Common myeloid progenitor, CD34-positive (primary cell): Measurements from ENCODE around the gene GDF2.

ENCODE experiments used
- CTCF ChIA-PET: fragments of 350-600 bp; sonication (Branson Sonifier 250); formaldehyde crosslinking; loops from one replicate; lab custom pipeline; 2021; ENCODE audit warnings: antibody characterized with exemption; lab: Charles Lee
- POLR2A ChIA-PET: fragments of 350-600 bp; sonication (Branson Sonifier 250); formaldehyde crosslinking; loops from one replicate; lab custom pipeline; 2021; ENCODE audit warnings: antibody characterized with exemption; lab: Charles Lee
- DNase-seq, 3 donors: peaks; one replicate each; pipeline versions ENCODE4 v3.0.0 to v3.0.0-alpha.2; 2013
- H3K27ac ChIP-seq, 2 experiments: 1 replicate in 1 of 2; 2 replicates in 1 of 2; pipeline ENCODE4 v1.7.0; 2013; ENCODE audit warnings: inconsistent platforms in 2 of 2, low read length in 2 of 2, mild to moderate bottlenecking in 2 of 2, low read depth in 1 of 2, moderate library complexity in 1 of 2; ENCODE audit not compliant: severe bottlenecking in 2 of 2, insufficient read depth in 1 of 2, poor library complexity in 1 of 2
- H3K27me3 ChIP-seq, 5 experiments: replicated peaks in 2 of 5; 1 replicate in 3 of 5; 2 replicates in 2 of 5; pipeline versions ENCODE4 v1.6.1 to v1.7.0; 2013; ENCODE audit warnings: low read length in 4 of 5, mild to moderate bottlenecking in 2 of 5, moderate library complexity in 2 of 5, inconsistent platforms in 1 of 5; ENCODE audit not compliant: insufficient read depth in 5 of 5, control insufficient read depth in 4 of 5
- H3K36me3 ChIP-seq, 4 experiments: 1 replicate in 2 of 4; 2 replicates in 2 of 4; pipeline versions ENCODE4 v1.6.1 to v1.7.0; 2013; ENCODE audit warnings: low read length in 3 of 4, control low read depth in 1 of 4, mild to moderate bottlenecking in 1 of 4; ENCODE audit not compliant: control insufficient read depth in 4 of 4, insufficient read depth in 4 of 4
- H3K4me1 ChIP-seq, 4 experiments: 1 replicate in 3 of 4; 2 replicates in 1 of 4; pipeline versions ENCODE4 v1.6.1 to v1.7.1; 2013; ENCODE audit warnings: low read length in 3 of 4, mild to moderate bottlenecking in 3 of 4, control low read depth in 1 of 4, inconsistent platforms in 1 of 4, moderate library complexity in 1 of 4; ENCODE audit not compliant: control insufficient read depth in 4 of 4, insufficient read depth in 4 of 4; ENCODE audit errors: control extremely low read depth in 1 of 4
- H3K4me3 ChIP-seq, 7 experiments: 1 replicate in 4 of 7; 2 replicates in 3 of 7; pipeline versions ENCODE4 v1.5.1 to v1.7.0; 2013; ENCODE audit warnings: mild to moderate bottlenecking in 7 of 7, low read length in 6 of 7, moderate library complexity in 6 of 7, inconsistent platforms in 2 of 7, low read depth in 2 of 7, control low read depth in 1 of 7; ENCODE audit not compliant: insufficient read depth in 4 of 7, control insufficient read depth in 1 of 7; ENCODE audit errors: extremely low read depth in 1 of 7
- H3K9me3 ChIP-seq, 5 experiments: 1 replicate in 4 of 5; 2 replicates in 1 of 5; pipeline versions ENCODE4 v1.6.1 to v1.7.1; 2013; ENCODE audit warnings: low read length in 4 of 5, mild to moderate bottlenecking in 2 of 5, inconsistent platforms in 1 of 5, low read depth in 1 of 5, moderate library complexity in 1 of 5; ENCODE audit not compliant: control insufficient read depth in 4 of 5, insufficient read depth in 2 of 5; ENCODE audit errors: control extremely low read depth in 1 of 5
- WGBS: methylation state at CpG from one replicate; pipeline ENCODE4 v1.1.5; 2013; ENCODE audit not compliant: insufficient coverage; 5-methylcytosine and 5-hydroxymethylcytosine counted together

The GDF2 gene

GRCh38 chr10:47334466-47335295 is 12.4 kb downstream of the GDF2 start:
- H3K36me3 ChIP-seq: no peaks in the 10 kb centered on the region
- ChIA-PET POLR2A (no interaction called here), CTCF (no interaction called here)
- no peak overlapping the region for H3K4me3 ChIP-seq
- H3K4me1 ChIP-seq: peaks cover 0 to 3% (median 2%) of the 10 kb centered on the region in 4 experiments
- DNase-seq: peak; percentile 8 to 73 (median 53)
- H3K27me3 ChIP-seq: peaks cover 0 to 4% (median 0%) of the 10 kb centered on the region in 5 experiments
- WGBS: 100% methylated on average over 5 of the region's 8 CpGs
- H3K9me3 ChIP-seq: no peaks in the 10 kb centered on the region
- H3K27ac ChIP-seq: no peak overlapping the region

GRCh38 chr10:47335906-47336305 is 13.7 kb downstream of the GDF2 start:
- peaks cover 0 to 11% (median 10%) of the 10 kb centered on the region in 4 experiments for H3K4me1 ChIP-seq
- WGBS: 94% methylated on average over 5 of the region's 5 CpGs
- no peaks in the 10 kb centered on the region for H3K9me3 ChIP-seq
- DNase-seq: no peak
- ChIA-PET CTCF (no interaction called here), POLR2A (no interaction called here)
- H3K36me3 ChIP-seq: no peaks in the 10 kb centered on the region
- peaks cover 0 to 3% (median 0%) of the 10 kb centered on the region in 5 experiments for H3K27me3 ChIP-seq
- no peak overlapping the region for H3K27ac ChIP-seq
- H3K4me3 ChIP-seq: no peak overlapping the region

GRCh38 chr10:47336387-47337134 is 14.3 kb downstream of the GDF2 start:
- H3K4me3 ChIP-seq: no peak overlapping the region
- H3K36me3 ChIP-seq: no peaks in the 10 kb centered on the region
- H3K27ac ChIP-seq: no peak overlapping the region
- no peak for DNase-seq
- POLR2A ChIA-PET: no interaction called here
- H3K4me1 ChIP-seq: peaks cover 0 to 11% (median 10%) of the 10 kb centered on the region in 4 experiments
- 95% methylated on average over 11 of the region's 15 CpGs for WGBS
- CTCF ChIA-PET: no interaction called here
- no peaks in the 10 kb centered on the region for H3K9me3 ChIP-seq
- H3K27me3 ChIP-seq: peaks cover 0 to 3% (median 0%) of the 10 kb centered on the region in 5 experiments

- peak in 2 of 3 donors; percentile 14 to 21 for DNase-seq
- Histone ChIP-seq H3K9me3 (no peaks in the 10 kb centered on the region), H3K4me3 (no peak overlapping the region), H3K36me3 (no peaks in the 10 kb centered on the region), H3K27ac (no peak overlapping the region), H3K4me1 (peaks cover 0 to 11% (median 10%) of the 10 kb centered on the region in 4 experiments), H3K27me3 (peaks cover 0 to 3% (median 0%) of the 10 kb centered on the region in 5 experiments)
- 93% methylated on average over 3 of the region's 4 CpGs for WGBS
- ChIA-PET CTCF (no interaction called here), POLR2A (no interaction called here)
These were observed 15.1 kb downstream of the GDF2 start for GRCh38 chr10:47337310-47337709.

GRCh38 chr10:47339186-47339735 is 17.0 kb downstream of the GDF2 start:
- ChIA-PET POLR2A (no interaction called here), CTCF (interaction anchor here (1.7 kb wide), 1 partner anchor 16 kb away, joined by 6 read pairs; no protein-coding TSS in a partner anchor)
- Histone ChIP-seq H3K9me3 (no peaks in the 10 kb centered on the region), H3K36me3 (no peaks in the 10 kb centered on the region), H3K27me3 (peaks cover 0 to 3% (median 0%) of the 10 kb centered on the region in 5 experiments), H3K27ac (no peak overlapping the region), H3K4me3 (no peak overlapping the region), H3K4me1 (peaks cover 0 to 11% (median 10%) of the 10 kb centered on the region in 4 experiments)
- no peak for DNase-seq
- 95% methylated on average over 7 of the region's 8 CpGs for WGBS

GRCh38 chr10:47339759-47340607 is 17.7 kb downstream of the GDF2 start:
- ChIA-PET CTCF (interaction anchor here (0.8 to 1.7 kb wide), 5 partner anchors 12 to 315 kb away, joined by 3 to 6 read pairs (median 4); no protein-coding TSS in a partner anchor), POLR2A (no interaction called here)
- no peaks in the 10 kb centered on the region for H3K36me3 ChIP-seq
- no peaks in the 10 kb centered on the region for H3K9me3 ChIP-seq
- H3K27ac ChIP-seq: no peak overlapping the region
- peaks cover 0 to 11% (median 10%) of the 10 kb centered on the region in 4 experiments for H3K4me1 ChIP-seq
- H3K27me3 ChIP-seq: peaks cover 0 to 3% (median 0%) of the 10 kb centered on the region in 5 experiments
- 51% methylated on average over 12 of the region's 15 CpGs for WGBS
- peak overlapping the region in 2 of 7 experiments; percentile 38 to 57 for H3K4me3 ChIP-seq
- DNase-seq: peak; percentile 58 to 93 (median 89)
